WERI-Rb-1 (cell line): ENCODE measurements around the gene SLC4A1AP.

Experiments used
- DNase-seq: peaks from one replicate; pipeline ENCODE4 v3.0.0-alpha.2; 2020
- H3K27ac ChIP-seq: fragments of 250-450 bp; sonication (Bioruptor Pico); 2 replicates; pipeline ENCODE4 v1.5.1; 2020; ENCODE audit warnings: mild to moderate bottlenecking, moderate library complexity
- H3K27me3 ChIP-seq: fragments of 250-450 bp; sonication (Bioruptor Pico); 2 replicates; pipeline ENCODE4 v1.5.1; 2021; ENCODE audit warnings: mild to moderate bottlenecking, low read depth, moderate library complexity; ENCODE audit not compliant: insufficient read depth, severe bottlenecking
- H3K36me3 ChIP-seq: fragments of 250-450 bp; sonication (Bioruptor Pico); 2 replicates; pipeline ENCODE4 v1.5.1; 2020; ENCODE audit warnings: mild to moderate bottlenecking, moderate library complexity
- H3K4me3 ChIP-seq: 2 replicates; pipeline ENCODE4 v1.5.1; 2011; ENCODE audit warnings: low read depth, mild to moderate bottlenecking, control low read depth, low read length
- H3K9me3 ChIP-seq: fragments of 250-450 bp; sonication (Bioruptor Pico); 2 replicates; pipeline ENCODE4 v1.5.1; 2021; ENCODE audit warnings: mild to moderate bottlenecking, moderate library complexity; ENCODE audit not compliant: severe bottlenecking
- TF ChIP-seq, protein P1 (sequence below): IDR thresholded peaks from 2 replicates; pipeline ENCODE4 v1.5.1; 2011; ENCODE audit warnings: low read depth, mild to moderate bottlenecking, control low read depth, inconsistent platforms, low read length

Gene SLC4A1AP

DNA sequence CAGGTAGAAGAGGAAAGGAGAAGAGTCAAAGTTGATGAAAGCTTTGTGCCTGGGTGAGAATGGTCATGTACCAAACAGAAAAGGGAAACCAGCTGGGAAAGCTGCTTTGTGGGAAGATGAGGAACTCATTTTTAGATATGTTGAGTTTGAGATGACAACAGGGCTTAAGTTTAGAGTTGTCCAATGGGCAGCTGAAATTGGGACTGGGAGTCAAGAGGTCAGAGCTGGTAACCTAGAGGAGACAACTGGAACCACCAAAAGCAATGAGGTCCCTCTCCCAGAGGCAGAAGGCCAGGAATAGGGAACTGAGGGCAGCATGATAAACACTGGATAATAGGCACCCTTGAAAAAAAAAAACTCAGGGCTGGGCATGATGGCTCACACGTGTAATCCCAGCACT lies 48.8 kb downstream of the SLC4A1AP start:
- Histone ChIP-seq H3K4me3 (no peak overlapping the region), H3K27me3 (no peaks in the 10 kb centered on the region), H3K27ac (no peak overlapping the region), H3K36me3 (no peaks in the 10 kb centered on the region), H3K9me3 (no peaks in the 10 kb centered on the region)
- DNase-seq: no peak
- TF ChIP-seq, protein P1, sequence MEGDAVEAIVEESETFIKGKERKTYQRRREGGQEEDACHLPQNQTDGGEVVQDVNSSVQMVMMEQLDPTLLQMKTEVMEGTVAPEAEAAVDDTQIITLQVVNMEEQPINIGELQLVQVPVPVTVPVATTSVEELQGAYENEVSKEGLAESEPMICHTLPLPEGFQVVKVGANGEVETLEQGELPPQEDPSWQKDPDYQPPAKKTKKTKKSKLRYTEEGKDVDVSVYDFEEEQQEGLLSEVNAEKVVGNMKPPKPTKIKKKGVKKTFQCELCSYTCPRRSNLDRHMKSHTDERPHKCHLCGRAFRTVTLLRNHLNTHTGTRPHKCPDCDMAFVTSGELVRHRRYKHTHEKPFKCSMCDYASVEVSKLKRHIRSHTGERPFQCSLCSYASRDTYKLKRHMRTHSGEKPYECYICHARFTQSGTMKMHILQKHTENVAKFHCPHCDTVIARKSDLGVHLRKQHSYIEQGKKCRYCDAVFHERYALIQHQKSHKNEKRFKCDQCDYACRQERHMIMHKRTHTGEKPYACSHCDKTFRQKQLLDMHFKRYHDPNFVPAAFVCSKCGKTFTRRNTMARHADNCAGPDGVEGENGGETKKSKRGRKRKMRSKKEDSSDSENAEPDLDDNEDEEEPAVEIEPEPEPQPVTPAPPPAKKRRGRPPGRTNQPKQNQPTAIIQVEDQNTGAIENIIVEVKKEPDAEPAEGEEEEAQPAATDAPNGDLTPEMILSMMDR: no peak

DNA sequence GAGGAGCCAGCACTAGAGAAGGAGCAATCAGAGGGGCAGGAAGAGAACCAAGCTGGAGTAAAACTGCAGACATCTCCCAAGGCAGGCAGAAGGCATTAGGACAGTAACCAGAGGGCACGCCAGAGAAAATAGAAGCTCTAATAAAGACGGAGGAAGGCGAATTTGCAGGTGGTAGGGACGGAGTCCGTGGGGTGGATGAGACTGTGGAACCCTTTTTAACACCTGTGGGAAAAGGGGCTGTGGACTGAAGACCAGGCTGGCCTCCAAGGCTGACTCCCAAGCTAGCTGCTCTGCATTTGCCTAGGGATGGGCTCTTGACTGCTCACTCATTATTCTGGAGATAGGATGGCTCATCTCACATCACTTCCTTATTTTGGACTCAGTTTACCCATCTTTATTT lies 49.5 kb downstream of the SLC4A1AP start:
- no peak for DNase-seq
- TF ChIP-seq, protein P1: no peak
- Histone ChIP-seq H3K4me3 (no peak overlapping the region), H3K27ac (no peak overlapping the region), H3K9me3 (no peaks in the 10 kb centered on the region), H3K36me3 (no peaks in the 10 kb centered on the region), H3K27me3 (no peaks in the 10 kb centered on the region)

DNA sequence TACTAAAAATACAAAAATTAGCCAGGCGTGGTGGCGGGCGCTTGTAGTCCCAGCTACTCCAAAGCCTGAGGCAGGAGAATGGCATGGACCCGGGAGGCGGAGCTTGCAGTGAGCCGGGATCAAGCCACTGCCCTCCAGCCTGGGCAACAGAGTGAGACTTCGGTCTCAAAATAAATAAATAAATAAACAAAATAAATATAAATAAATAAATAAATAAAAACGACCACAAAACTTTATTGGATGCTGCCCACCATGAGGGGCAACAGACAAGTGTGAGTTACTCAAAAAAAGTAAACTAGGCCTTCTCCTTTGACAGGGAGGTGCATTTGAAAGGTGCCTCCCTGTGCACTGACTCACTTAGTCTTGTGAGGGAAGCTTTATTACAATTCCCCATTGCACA lies 50.4 kb downstream of the SLC4A1AP start:
- TF ChIP-seq, protein P1: no peak
- no peak overlapping the region for H3K4me3 ChIP-seq
- DNase-seq: no peak
- H3K27ac ChIP-seq: no peak overlapping the region
- no peaks in the 10 kb centered on the region for H3K36me3 ChIP-seq
- H3K9me3 ChIP-seq: no peaks in the 10 kb centered on the region
- H3K27me3 ChIP-seq: no peaks in the 10 kb centered on the region

GRCh38 chr2:27714851-27715291 lies 51.2 kb downstream of the SLC4A1AP start:
- no peaks in the 10 kb centered on the region for H3K9me3 ChIP-seq
- H3K27me3 ChIP-seq: no peaks in the 10 kb centered on the region
- no peak overlapping the region for H3K27ac ChIP-seq
- H3K36me3 ChIP-seq: no peaks in the 10 kb centered on the region
- no peak for DNase-seq
- TF ChIP-seq, protein P1: no peak
- peak overlapping the region; percentile 63 for H3K4me3 ChIP-seq

DNA sequence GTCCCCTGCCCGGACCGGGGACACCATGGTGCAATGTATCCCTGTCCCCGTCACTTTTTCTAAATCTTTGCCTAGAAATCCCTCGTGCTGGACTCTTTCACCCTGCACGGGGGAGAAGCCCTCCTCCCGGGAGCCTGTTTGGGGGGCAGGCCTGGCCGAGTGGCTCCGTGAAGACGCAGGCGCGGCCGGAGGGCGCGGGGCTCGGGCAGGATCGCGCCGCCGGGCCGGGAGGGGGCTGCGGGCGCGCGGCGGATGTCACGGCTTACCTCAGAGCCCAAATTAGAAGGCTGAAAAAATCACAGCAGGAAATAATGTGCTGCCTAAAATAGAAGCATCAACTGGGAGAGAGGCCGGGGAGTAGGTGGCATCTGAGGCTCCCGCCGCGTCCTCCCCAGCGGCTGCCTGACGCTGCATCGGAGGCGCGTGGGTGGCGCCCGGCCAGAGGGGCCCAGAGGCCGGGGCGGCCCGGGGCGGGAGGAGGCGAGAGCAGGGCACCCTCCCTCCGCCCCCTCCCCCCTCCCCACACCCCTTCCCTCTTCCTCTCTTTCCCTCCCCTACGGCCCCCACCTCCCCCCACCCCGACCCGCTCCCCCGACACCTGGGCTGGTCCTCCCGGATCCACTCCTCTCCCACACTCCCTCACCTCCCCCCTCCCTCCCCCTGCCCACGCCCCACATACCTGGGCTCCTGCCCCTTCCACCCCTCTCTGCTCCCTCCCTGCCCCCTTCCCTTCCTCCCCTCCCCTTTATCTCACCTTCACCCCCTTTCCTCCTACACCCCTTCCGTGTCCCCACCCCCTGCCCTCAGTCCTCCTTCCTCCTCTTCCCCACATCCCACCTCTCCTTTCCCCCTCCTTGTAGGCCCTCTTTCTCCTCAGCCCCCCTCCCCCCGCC lies 51.9 kb downstream of the SLC4A1AP start:
- DNase-seq: peak; percentile 38
- H3K27me3 ChIP-seq: no peaks in the 10 kb centered on the region
- H3K9me3 ChIP-seq: no peaks in the 10 kb centered on the region
- no peaks in the 10 kb centered on the region for H3K36me3 ChIP-seq
- TF ChIP-seq, protein P1: no peak
- H3K27ac ChIP-seq: peak overlapping the region; percentile 33; the same call in 1 of the 2 replicates
- peak overlapping the region; percentile 63 for H3K4me3 ChIP-seq
